ENCODE measurements around the gene CYBA. TPM values are rescaled to one million over a fixed set of nuclear protein-coding genes. Genes with fewer than 3 reads are reported as not detected.

Gene CYBA
- total and polyA plus RNA-seq, 2 donors (not counting 1 experiment from before 2014, with no cell fraction given) = 701 to 1,336 TPM

- TF ChIP-seq CTCF (IDR thresholded peaks at IDR 0.05) = no peak
- no peak for TF ChIP-seq EZH2 (IDR thresholded peaks at IDR 0.05; ENCODE audit: borderline replicate concordance, insufficient read depth, low read depth, low read length, poor library complexity, severe bottlenecking)
- intact Hi-C loops (cut with micrococcal nuclease) = no loop called here
- no peak overlapping the region for H3K4me3 Mint-ChIP-seq
- peaks cover 20% of the 10 kb centered on the region for H3K4me1 Mint-ChIP-seq
- no peaks in the 10 kb centered on the region for H3K9me3 Mint-ChIP-seq (ENCODE audit: insufficient read depth)
- H3K36me3 ChIP-seq (replicated peaks in 1 of 2; ENCODE audit: control extremely low read depth in 1 of 2, control insufficient read depth in 1 of 2, extremely low read depth in 1 of 2, insufficient read depth in 2 of 2, low read length in 1 of 2) = peaks cover 0 to 18% of the 10 kb centered on the region in 2 experiments
- H3K4me3 ChIP-seq (ENCODE audit: control extremely low read depth in 1 of 5, extremely low read depth in 1 of 5, insufficient read depth in 1 of 5, low read depth in 2 of 5, low read length in 4 of 5) = no peak overlapping the region
- peaks cover 51% of the 10 kb centered on the region for H3K79me2 ChIP-seq (ENCODE audit: control insufficient read depth, insufficient read depth, low read length)
- no peak overlapping the region for H3K4me2 ChIP-seq (replicated peaks; ENCODE audit: low read depth, low read length, poor library complexity, severe bottlenecking)
- no peak for ATAC-seq (ENCODE audit: low read depth)
- WGBS (ENCODE audit: insufficient coverage) = 94% methylated on average over 29 of the region's 29 CpGs
- no peaks in the 10 kb centered on the region for H3K9me3 ChIP-seq (ENCODE audit: control extremely low read depth in 1 of 3, control insufficient read depth in 2 of 3, insufficient read depth in 1 of 3, low read length in 2 of 3)
- no peak overlapping the region for H2AFZ ChIP-seq (ENCODE audit: insufficient read depth, low read depth, low read length, poor library complexity, severe bottlenecking)
- H3K27me3 Mint-ChIP-seq = no peaks in the 10 kb centered on the region
- H3K4me1 ChIP-seq (ENCODE audit: control insufficient read depth in 2 of 2, insufficient read depth in 2 of 2, low read length in 2 of 2) = peaks cover 12 to 25% of the 10 kb centered on the region in 2 donors
- no peaks in the 10 kb centered on the region for H3K27me3 ChIP-seq (replicated peaks in 1 of 4; ENCODE audit: control extremely low read depth in 1 of 4, control insufficient read depth in 3 of 4, insufficient read depth in 4 of 4, low read length in 3 of 4)
- ChIA-PET CTCF (no interaction called here), POLR2A (no interaction called here)
- no peak for DNase-seq
- peaks cover 5% of the 10 kb centered on the region for H4K20me1 ChIP-seq (ENCODE audit: control insufficient read depth, insufficient read depth, low read length, poor library complexity, severe bottlenecking)
- H3K9ac ChIP-seq (ENCODE audit: low read length) = no peak overlapping the region
- H3K27ac Mint-ChIP-seq = no peak overlapping the region
- H3K27ac ChIP-seq (ENCODE audit: low read length in 2 of 2) = no peak overlapping the region
Measured at GRCh38 chr16:88655733-88656281, 5.0 kb upstream of the CYBA start.

DNA sequence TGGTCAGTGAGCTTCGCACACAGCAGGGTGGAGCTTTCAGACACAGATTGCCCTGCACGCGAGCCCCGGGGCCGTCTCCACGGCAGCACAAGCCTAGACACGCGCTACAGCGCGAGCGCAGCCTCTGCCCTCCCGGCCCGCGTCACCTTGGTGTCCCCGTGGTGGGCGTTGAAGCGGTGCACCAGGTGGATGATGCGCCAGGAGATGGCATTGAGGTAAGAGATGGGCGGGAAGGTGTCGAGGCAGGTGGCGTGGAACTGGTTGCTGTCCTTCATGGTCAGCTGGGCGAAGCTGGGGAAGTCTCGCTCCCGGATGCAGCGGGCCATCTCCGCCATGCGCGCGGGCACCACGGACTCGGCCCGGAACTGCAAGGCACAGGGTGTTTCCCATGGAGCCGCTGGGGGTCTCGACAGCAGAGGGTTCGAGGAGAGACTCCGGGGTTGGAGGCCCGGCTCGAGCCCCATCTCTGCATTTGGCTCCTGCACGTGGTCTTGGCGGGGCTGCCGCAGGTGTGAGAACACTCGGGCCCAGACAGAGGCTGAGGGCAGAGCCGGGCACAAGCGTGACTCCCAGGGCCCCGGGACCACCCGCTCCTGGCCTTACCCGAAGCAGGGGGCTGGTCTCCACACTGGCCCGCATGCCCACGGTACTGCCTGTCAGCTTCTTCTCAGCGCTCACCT, 4.3 kb upstream of the CYBA start:
- H3K4me1 Mint-ChIP-seq = peaks cover 19% of the 10 kb centered on the region
- Histone ChIP-seq H3K27me3 (replicated peaks in 1 of 4; ENCODE audit: control extremely low read depth in 1 of 4, control insufficient read depth in 3 of 4, insufficient read depth in 4 of 4, low read length in 3 of 4) (no peaks in the 10 kb centered on the region), H3K9ac (ENCODE audit: low read length) (no peak overlapping the region), H3K4me3 (ENCODE audit: control extremely low read depth in 1 of 5, extremely low read depth in 1 of 5, insufficient read depth in 1 of 5, low read depth in 2 of 5, low read length in 4 of 5) (no peak overlapping the region), H3K27ac (ENCODE audit: low read length in 2 of 2) (no peak overlapping the region), H3K9me3 (ENCODE audit: control extremely low read depth in 1 of 3, control insufficient read depth in 2 of 3, insufficient read depth in 1 of 3, low read length in 2 of 3) (no peaks in the 10 kb centered on the region), H3K4me1 (ENCODE audit: control insufficient read depth in 2 of 2, insufficient read depth in 2 of 2, low read length in 2 of 2) (peaks cover 12 to 23% of the 10 kb centered on the region in 2 donors), H3K4me2 (replicated peaks; ENCODE audit: low read depth, low read length, poor library complexity, severe bottlenecking) (no peak overlapping the region), H3K79me2 (ENCODE audit: control insufficient read depth, insufficient read depth, low read length) (peaks cover 54% of the 10 kb centered on the region), H2AFZ (ENCODE audit: insufficient read depth, low read depth, low read length, poor library complexity, severe bottlenecking) (no peak overlapping the region), H4K20me1 (ENCODE audit: control insufficient read depth, insufficient read depth, low read length, poor library complexity, severe bottlenecking) (peaks cover 11% of the 10 kb centered on the region), H3K36me3 (replicated peaks in 1 of 2; ENCODE audit: control extremely low read depth in 1 of 2, control insufficient read depth in 1 of 2, extremely low read depth in 1 of 2, insufficient read depth in 2 of 2, low read length in 1 of 2) (peaks cover 0 to 18% of the 10 kb centered on the region in 2 experiments)
- no peak overlapping the region for H3K27ac Mint-ChIP-seq
- H3K4me3 Mint-ChIP-seq = no peak overlapping the region
- no peak for DNase-seq
- ChIA-PET CTCF (no interaction called here), POLR2A (no interaction called here)
- ATAC-seq (ENCODE audit: low read depth) = no peak
- 96% methylated on average over 50 of the region's 50 CpGs for WGBS (ENCODE audit: insufficient coverage)
- no peaks in the 10 kb centered on the region for H3K9me3 Mint-ChIP-seq (ENCODE audit: insufficient read depth)
- TF ChIP-seq EZH2 (IDR thresholded peaks at IDR 0.05; ENCODE audit: borderline replicate concordance, insufficient read depth, low read depth, low read length, poor library complexity, severe bottlenecking) (no peak), CTCF (IDR thresholded peaks at IDR 0.05) (no peak)
- intact Hi-C loops (cut with micrococcal nuclease) = no loop called here
- no peaks in the 10 kb centered on the region for H3K27me3 Mint-ChIP-seq
